Spleen (tissue), 7 donors: Measurements from ENCODE around the gene EPAS1.

Source experiments
- POLR2A ChIP-seq, 3 donors: fragments of 450-650 bp; IDR thresholded peaks; one replicate each; pipeline ENCODE4 v1.5.1; 2017; ENCODE audit warnings: antibody characterized with exemption in 3 of 3, mild to moderate bottlenecking in 1 of 3
- POLR2AphosphoS5 ChIP-seq, 3 donors: sonication (generic); formaldehyde crosslinking; IDR thresholded peaks; one replicate each; pipeline ENCODE4 v1.5.1; 2017; ENCODE audit warnings: antibody characterized with exemption in 3 of 3
- TF ChIP-seq, protein P1 (sequence below), 11 experiments: fragments of 200-600 bp in 7 of 11; fragments of 450-650 bp in 4 of 11; sonication (generic) in 4 of 11; IDR thresholded peaks in 8 of 11; conservative IDR thresholded peaks in 3 of 11; 1 replicate in 7 of 11; 2 replicates in 4 of 11; pipeline versions ENCODE4 v1.4.0 to v1.8.0; 2016 to 2021; ENCODE audit warnings: antibody characterized with exemption in 11 of 11, inconsistent platforms in 4 of 11, mild to moderate bottlenecking in 1 of 11
- donor health status: DM: no; HTN: no; CAD: no; lungs with moderate emphysema.
- donor health status: DM: no; HTN: no; CAD: no.
- donor health status: DM: no; HTN: no; CAD: no.

DNA sequence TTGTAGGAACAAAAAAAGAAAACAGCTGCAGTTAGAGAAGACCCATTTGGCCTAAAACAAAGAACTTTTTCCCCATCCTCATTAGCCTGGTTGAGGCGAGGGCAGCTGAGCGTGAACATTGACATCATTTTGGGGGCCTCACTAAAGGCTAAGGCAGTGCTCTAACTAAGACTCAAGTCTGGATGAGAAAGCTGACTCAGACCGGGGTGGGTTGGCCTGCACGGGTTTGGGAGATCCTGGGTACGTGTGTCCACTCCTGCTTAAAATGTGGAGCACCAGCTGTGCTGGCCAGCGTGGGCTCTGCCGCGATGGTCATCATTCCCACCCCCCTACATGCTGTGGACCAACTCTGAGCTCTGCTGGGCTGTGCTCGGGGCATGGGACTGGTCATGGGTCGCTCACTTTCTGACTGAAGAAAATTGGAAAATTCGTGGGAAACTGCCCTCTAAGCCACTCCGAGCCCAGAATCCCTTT is 96.2 kb downstream of the EPAS1 start:
- TF ChIP-seq, protein P1, sequence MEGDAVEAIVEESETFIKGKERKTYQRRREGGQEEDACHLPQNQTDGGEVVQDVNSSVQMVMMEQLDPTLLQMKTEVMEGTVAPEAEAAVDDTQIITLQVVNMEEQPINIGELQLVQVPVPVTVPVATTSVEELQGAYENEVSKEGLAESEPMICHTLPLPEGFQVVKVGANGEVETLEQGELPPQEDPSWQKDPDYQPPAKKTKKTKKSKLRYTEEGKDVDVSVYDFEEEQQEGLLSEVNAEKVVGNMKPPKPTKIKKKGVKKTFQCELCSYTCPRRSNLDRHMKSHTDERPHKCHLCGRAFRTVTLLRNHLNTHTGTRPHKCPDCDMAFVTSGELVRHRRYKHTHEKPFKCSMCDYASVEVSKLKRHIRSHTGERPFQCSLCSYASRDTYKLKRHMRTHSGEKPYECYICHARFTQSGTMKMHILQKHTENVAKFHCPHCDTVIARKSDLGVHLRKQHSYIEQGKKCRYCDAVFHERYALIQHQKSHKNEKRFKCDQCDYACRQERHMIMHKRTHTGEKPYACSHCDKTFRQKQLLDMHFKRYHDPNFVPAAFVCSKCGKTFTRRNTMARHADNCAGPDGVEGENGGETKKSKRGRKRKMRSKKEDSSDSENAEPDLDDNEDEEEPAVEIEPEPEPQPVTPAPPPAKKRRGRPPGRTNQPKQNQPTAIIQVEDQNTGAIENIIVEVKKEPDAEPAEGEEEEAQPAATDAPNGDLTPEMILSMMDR (IDR thresholded peaks at IDR 0.05 in 8 of 11, conservative IDR thresholded peaks at IDR 0.05 in 3 of 11) = no peak
- TF ChIP-seq POLR2AphosphoS5 (IDR thresholded peaks at IDR 0.05) (no peak), POLR2A (IDR thresholded peaks at IDR 0.05) (no peak)
